ENCODE data around the gene SMARCB1. TPM values are rescaled to one million over a fixed set of nuclear protein-coding genes. Genes with fewer than 3 reads are reported as not detected.

SMARCB1 gene
- total and polyA plus RNA-seq, 10 donors: 64.2 to 166 (median 85.8) TPM

DNA sequence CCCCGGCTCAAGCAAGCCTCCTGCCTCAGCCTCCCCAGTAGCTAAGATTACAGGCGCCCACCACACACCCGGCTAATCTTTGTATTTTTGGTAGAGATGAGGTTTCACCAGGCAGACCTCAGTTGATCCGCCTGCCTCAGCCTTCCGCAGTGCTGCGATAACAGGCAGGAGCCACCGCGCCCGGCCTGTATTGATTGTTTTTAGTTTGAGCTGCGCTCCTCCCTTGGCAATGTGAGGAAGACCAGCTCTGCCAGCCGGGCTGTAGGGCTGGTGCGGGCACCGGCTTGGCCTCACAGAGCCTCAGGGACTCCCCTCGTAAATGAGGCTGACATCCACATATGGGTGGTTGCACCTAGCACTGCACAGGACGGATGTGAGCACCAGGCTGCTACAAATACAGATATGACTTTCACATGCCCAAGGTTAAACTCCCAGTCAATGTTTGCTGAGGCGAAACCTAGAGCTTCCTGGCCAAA, 63.4 kb downstream of the SMARCB1 start:
- no peaks in the 10 kb centered on the region for H3K9me3 ChIP-seq
- H3K4me3 ChIP-seq: no peak overlapping the region
- DNase-seq: peak; percentile 69
- H3K36me3 ChIP-seq: no peaks in the 10 kb centered on the region
- WGBS, 5 donors: 78 to 89% (median 83%) methylated on average over 15 to 16 of the region's 16 CpGs
- no peak overlapping the region for H3K27ac ChIP-seq
- peaks cover 24 to 47% (median 33%) of the 10 kb centered on the region in 6 donors for H3K4me1 ChIP-seq
- H3K27me3 ChIP-seq (replicated peaks in 1 of 7): peaks cover 0 to 8% (median 0%) of the 10 kb centered on the region in 7 donors
- intact Hi-C loops (cut with DNase I; ENCODE audit: low total_unique reads): no loop called here
- TF ChIP-seq, protein P1, sequence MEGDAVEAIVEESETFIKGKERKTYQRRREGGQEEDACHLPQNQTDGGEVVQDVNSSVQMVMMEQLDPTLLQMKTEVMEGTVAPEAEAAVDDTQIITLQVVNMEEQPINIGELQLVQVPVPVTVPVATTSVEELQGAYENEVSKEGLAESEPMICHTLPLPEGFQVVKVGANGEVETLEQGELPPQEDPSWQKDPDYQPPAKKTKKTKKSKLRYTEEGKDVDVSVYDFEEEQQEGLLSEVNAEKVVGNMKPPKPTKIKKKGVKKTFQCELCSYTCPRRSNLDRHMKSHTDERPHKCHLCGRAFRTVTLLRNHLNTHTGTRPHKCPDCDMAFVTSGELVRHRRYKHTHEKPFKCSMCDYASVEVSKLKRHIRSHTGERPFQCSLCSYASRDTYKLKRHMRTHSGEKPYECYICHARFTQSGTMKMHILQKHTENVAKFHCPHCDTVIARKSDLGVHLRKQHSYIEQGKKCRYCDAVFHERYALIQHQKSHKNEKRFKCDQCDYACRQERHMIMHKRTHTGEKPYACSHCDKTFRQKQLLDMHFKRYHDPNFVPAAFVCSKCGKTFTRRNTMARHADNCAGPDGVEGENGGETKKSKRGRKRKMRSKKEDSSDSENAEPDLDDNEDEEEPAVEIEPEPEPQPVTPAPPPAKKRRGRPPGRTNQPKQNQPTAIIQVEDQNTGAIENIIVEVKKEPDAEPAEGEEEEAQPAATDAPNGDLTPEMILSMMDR (IDR thresholded peaks at IDR 0.05 in 8 of 11, conservative IDR thresholded peaks at IDR 0.05 in 3 of 11): no peak
- TF ChIP-seq POLR2AphosphoS5 (IDR thresholded peaks at IDR 0.05) (no peak), POLR2A (IDR thresholded peaks at IDR 0.05) (no peak)

DNA sequence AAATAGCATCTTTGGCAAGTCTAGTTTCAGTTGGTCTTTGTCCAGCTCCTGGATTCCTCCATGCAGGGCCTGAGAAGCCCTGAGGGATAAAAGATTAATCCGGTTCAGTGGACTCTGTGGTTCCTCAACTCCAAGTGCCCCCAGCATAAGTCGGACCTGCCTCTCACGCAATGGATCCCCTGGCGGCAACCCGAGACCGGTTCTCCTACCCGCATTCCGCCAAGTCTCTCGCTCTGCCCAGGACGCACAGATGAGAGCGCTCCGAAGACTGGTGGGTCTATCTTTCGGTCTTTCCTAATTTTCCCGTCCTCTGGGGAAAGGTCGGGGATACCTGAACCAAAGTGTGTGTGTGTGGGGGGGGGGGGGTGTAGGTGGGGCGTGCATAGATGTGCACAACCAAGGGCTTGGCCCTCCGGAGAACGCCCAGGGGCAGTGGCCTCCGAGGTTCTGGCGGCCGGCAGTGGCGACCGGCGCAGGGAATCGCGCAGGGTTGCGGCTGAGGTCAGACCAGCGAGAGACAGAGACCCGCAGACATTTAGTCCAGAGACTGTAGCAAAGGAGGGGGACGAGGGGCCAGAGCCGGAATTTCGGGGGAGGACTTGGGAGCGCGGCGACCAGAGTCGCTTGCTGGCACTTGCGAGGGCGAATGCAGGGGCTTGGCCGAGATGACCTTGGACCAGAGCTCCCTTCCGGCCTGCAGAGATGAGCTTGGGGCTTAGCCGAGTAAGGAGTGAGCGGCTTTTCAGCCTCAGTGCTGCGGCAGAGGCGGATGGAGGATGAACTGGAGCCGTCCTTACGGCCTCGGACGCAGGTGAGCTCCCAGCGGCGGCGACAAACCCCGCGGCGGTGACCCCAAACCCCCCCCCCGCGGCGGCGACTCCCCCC, 70.2 kb downstream of the SMARCB1 start:
- TF ChIP-seq POLR2A (IDR thresholded peaks at IDR 0.05) (no peak), POLR2AphosphoS5 (IDR thresholded peaks at IDR 0.05) (no peak)
- TF ChIP-seq, protein P1 (IDR thresholded peaks at IDR 0.05 in 8 of 11, conservative IDR thresholded peaks at IDR 0.05 in 3 of 11): no peak
- peak overlapping the region; percentile 90 to 95 (median 92) for H3K27ac ChIP-seq
- 3 to 16% (median 4%) methylated on average over 28 to 58 of the region's 58 CpGs for WGBS, 5 donors
- H3K9me3 ChIP-seq: no peaks in the 10 kb centered on the region
- peak overlapping the region; percentile 50 to 83 (median 66) for H3K4me3 ChIP-seq
- peaks cover 4 to 33% (median 26%) of the 10 kb centered on the region in 6 donors for H3K4me1 ChIP-seq
- peak; percentile 88 for DNase-seq
- intact Hi-C loops (cut with DNase I; ENCODE audit: low total_unique reads): no loop called here
- H3K36me3 ChIP-seq: no peaks in the 10 kb centered on the region
- no peaks in the 10 kb centered on the region for H3K27me3 ChIP-seq (replicated peaks in 1 of 7)

DNA sequence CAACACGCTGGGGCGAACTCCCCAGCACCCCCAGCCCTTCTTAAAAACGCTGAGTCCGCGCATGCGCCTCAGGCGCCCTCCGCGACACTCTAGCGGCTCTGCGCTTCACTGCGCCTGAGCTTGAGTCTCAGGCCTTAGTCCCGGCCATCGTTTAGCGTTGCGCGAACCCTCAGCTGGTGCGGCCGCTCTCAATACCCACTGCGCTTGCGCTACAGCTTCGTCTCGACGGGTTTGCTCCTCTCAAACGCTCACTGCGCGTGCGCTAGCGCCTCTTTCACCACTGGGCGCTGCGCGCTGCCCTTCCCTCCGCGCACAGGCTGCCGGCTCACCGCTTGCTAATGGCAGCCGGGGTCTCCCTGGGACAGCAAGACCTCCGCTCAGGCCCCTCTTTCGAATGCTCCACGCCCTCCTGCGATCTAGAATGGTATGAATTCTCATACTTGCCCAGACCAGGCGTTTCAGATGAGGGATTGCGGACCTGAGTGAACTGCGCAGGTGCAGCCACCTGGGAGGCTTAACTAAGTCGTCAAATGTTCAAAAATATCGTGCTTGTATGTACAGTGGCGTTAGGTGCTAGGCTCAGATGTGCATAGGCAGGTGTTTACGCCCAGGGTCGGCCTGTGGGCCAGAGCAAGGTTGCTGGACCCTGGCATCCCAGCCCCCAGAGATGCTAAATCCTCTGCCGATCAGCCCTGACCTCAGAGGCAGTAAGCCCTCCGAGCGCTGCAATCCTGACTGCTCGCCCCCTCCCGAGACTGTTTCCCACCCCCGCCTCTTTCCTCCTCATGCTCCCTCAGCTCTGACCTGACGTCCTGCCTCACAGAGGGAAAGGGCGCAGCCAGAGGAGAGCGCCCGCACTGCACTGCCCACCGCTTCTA, 71.1 kb downstream of the SMARCB1 start, which contains the start of gene SLC2A11:
SLC2A11 (plus strand) TSS at position 270 of the 878 bp plus-strand sequence; CDS start at position 395, 125 bp downstream.
- Histone ChIP-seq H3K9me3 (no peaks in the 10 kb centered on the region), H3K4me3 (peak within 1 kb of the TSS; percentile 50 to 83 (median 66)), H3K27me3 (replicated peaks in 1 of 7) (no peaks in the 10 kb centered on the region), H3K27ac (peak within 1 kb of the TSS; percentile 90 to 95 (median 92)), H3K36me3 (no peaks in the 10 kb centered on the region), H3K4me1 (peaks cover 4 to 33% (median 26%) of the 10 kb centered on the region in 6 donors)
- peak; percentile 99 for DNase-seq
- 0 to 1% (median 1%) methylated on average over 30 to 60 of the region's 60 CpGs for WGBS, 5 donors
- TF ChIP-seq, protein P1 (IDR thresholded peaks at IDR 0.05 in 8 of 11, conservative IDR thresholded peaks at IDR 0.05 in 3 of 11): peak in 8 of 11 experiments; percentile 17 to 64 (median 49)
- TF ChIP-seq POLR2A (IDR thresholded peaks at IDR 0.05): peak; percentile 18 to 82 (median 72)
- TF ChIP-seq POLR2AphosphoS5 (IDR thresholded peaks at IDR 0.05): peak; percentile 98 to 99 (median 99)
- intact Hi-C loops (cut with DNase I; ENCODE audit: low total_unique reads): no loop called here
